Activated CD8-positive, alpha-beta memory T cell treated with anti-CD3 and anti-CD28 coated beads for 36 hours (primary cell): ENCODE data around the gene RSBN1L. TPM values are rescaled to one million over a fixed set of nuclear protein-coding genes. Genes with fewer than 3 reads are reported as not detected.
"Not testable (repeated sequence)": the region's sequence is repeated elsewhere in the genome, so short reads cannot be mapped to it uniquely, and the experiment has no call there.

ENCODE experiments used
- CTCF ChIA-PET: fragments of 350-600 bp; sonication (Branson Sonifier 250); formaldehyde crosslinking; loops from one replicate; lab custom pipeline; 2021; ENCODE audit warnings: antibody characterized with exemption; lab: Charles Lee
- POLR2A ChIA-PET: fragments of 350-600 bp; sonication (Branson Sonifier 250); formaldehyde crosslinking; loops from one replicate; lab custom pipeline; 2021; ENCODE audit warnings: antibody characterized with exemption; lab: Charles Lee
- total RNA-seq, 2 experiments: library from RNA; stranded (reverse); gene quantifications; one replicate each; pipeline ENCODE4 v1.2.3, GENCODE V29; 2021

RSBN1L gene
- total RNA-seq, 2 experiments from 2014 or later = 21.3 to 22.9 TPM

DNA sequence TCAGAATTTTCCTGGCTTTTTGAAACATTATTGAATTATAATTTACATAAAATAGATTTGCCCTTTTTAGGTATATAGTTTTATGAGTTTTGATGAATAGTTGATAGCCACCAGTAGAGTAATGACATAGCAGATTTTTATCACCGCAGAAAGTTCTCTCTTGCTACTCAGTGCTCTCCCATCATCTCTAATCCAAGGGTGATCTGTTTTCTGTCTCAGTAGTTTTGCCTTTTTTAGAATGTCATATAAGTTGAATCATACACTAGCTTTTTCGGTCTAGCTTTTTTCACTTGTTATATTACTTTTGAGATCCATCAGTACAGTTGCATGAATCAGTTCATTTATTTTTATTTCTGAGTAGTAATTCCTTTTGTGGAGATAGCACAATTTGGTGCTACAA is 17.9 kb downstream of the RSBN1L start:
- ChIA-PET CTCF (no interaction called here), POLR2A (no interaction called here)

DNA sequence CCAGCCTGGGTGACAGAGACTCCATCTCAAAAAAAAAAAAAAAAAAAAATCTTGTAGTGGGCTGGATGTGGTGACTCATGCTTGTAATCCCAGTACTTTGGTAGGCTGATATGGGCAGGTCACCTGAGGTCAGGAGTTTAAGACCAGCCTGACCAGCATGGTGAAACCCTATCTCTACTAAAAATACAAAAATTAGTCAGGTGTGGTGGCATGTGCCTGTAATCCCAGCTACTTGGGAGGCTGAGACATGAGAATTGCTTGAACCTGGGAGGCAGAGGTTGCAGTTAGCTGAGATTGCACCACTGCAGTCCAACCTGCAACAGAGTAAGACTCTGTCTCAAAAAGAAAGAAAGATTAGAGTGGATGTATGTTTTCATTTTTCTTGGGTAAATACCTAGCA is 18.7 kb downstream of the RSBN1L start:
- CTCF ChIA-PET = not testable (repeated sequence)

DNA sequence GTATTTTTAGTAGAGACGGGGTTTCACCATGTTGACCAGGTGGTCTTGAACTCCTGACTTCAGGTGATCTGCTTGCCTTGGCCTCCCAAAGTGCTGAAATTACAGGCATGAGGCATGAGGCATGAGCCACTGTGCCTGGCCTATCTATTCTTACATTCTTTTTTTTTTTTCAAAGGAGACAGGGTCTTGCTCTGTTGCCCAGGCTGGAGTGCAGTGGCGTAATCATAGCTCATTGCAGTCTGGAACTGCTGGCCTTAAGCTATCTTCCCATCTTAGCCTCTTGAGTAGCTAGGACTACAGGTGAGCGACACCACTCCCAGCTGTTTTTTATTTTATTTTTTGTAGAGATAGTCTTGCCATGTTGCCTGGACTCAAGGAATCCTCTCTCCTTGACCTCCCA is 20.5 kb downstream of the RSBN1L start:
- ChIA-PET CTCF (no interaction called here), POLR2A (no interaction called here)

More for the DNA sequence above, 18.7 kb downstream of the RSBN1L start:
- POLR2A ChIA-PET = not testable (repeated sequence)

GRCh38 chr7:77717566-77717965 is 21.3 kb downstream of the RSBN1L start:
- CTCF ChIA-PET, POLR2A ChIA-PET: not testable (repeated sequence)

GRCh38 chr7:77727527-77727926 is 31.3 kb downstream of the RSBN1L start:
- POLR2A ChIA-PET = no interaction called here
- CTCF ChIA-PET = no interaction called here

DNA sequence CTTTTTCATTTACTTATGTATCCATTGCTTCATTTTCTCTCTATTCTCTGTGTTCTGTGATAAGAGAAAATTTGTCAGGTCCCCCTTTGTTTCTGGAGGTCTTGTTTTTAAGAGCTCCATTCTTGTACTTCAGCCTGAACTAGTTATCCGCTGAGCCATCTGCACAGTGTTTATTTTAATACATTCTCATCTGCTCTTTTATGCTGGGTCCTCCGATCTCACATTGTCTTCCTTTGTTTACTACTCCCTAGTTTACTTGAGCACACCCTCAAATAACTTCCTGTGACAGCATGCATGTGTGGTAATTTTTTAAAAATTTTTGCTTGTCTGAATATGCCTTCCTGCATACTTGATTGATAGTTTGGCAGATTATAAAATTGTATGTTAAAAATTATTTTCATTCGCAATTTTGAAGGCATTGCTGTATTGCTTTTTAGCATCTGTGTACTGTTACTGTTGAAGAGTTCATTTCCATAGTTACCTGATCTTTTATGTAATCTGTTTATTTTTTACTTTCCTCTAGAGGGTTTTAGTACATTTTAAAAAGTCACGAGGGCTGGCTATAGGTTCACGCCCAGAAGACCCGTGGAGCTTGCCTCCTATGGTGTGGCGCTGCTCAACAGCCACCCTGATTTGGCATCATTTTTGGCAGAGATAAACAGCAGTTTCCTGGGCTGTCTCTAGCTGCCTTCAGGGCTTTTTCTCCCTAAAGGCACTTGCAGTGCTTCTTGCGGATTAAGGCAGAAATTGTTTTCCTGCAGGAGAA is 31.9 kb downstream of the RSBN1L start:
- CTCF ChIA-PET = no interaction called here
- POLR2A ChIA-PET = no interaction called here

DNA sequence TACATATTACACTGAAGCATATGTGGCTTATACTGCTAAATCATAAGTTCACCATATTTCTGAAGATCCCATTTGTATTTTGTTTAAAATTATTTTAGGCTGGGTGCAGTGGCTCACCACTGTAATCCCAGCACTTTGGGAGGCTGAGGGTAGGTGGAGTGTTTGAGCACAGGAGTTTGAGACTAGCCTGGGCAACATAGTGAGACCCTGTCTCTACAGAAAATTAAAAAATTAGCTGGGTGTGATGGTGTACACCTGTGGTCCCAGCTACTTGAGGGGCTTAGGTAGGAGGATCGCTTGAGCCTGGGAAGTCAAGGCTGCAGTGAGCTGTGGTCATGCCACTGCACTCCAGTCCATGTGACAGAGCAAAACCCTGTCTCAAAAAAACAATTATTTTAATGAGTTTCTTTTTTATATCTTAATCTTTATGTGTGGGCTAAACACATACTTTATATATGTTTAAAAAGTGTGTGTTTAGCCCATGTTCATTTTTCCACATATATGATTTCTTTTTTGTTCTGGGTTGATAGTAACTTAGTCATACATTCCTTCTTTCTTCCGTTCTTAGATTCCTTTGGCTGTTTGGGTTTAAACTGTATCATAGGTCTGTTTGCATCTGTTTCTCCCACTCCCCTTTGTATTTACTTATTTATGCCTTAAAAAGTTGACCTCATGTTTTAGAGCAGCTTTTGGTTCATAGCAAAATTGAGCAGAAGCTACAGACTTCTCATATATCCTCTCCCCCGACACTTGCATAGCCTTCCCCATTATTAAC is 33.5 kb downstream of the RSBN1L start:
- ChIA-PET POLR2A (no interaction called here), CTCF (interaction anchor here (0.6 kb wide), 1 partner anchor 210 kb away, joined by 3 read pairs; no protein-coding TSS in a partner anchor)

- POLR2A ChIA-PET = no interaction called here
- CTCF ChIA-PET = interaction anchor here (0.7 kb wide), 1 partner anchor 32 kb away, joined by 3 read pairs; no protein-coding TSS in a partner anchor
Measured at GRCh38 chr7:77731716-77732115, 35.5 kb downstream of the RSBN1L start.

GRCh38 chr7:77734659-77735421 is 38.6 kb downstream of the RSBN1L start:
- CTCF ChIA-PET = no interaction called here

DNA sequence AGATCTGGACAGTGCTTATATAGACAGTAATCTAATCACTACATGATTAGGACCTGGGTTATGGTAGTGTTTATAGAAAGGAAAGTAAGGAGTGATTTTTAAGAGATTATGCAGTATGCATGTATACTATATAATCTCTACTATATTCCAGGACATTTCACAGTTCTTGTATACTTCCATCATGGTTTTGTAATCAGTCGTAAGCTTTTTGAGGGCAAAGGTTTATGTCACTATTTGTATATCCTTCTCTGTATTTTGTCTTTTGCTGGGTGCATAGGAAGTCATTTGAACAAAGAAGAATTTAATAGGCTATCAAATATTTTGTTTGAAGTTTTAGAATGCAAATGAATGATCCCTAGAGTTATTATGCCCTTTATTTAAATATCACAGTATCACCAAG is 39.2 kb downstream of the RSBN1L start:
- ChIA-PET POLR2A (no interaction called here), CTCF (no interaction called here)

More at GRCh38 chr7:77734659-77735421, 38.6 kb downstream of the RSBN1L start:
- POLR2A ChIA-PET = no interaction called here

GRCh38 chr7:77736991-77737390 is 40.7 kb downstream of the RSBN1L start:
- ChIA-PET CTCF (interaction anchor here (1.4 kb wide), 1 partner anchor 40 kb away, joined by 3 read pairs; the partner anchor contains the start of gene RSBN1L), POLR2A (no interaction called here)

DNA sequence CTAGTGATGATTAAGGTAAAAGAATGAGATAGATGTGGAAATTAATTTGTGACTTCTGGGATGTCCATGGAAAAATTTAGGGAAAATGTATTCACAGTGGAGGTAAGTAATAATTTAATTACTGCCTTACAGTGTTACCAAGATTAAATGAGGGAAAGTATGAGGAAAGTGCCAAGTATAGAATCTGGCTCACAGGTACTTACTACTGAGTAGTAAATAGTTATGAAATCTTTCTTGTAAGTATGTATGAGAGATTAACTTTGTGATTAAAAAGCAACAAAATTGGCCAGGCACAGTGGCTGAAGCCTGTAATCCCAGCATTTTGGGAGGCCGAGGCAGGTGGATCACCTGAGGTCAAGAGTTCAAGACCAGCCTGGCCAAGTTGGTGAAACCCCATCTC is 42.1 kb downstream of the RSBN1L start:
- POLR2A ChIA-PET = no interaction called here
- CTCF ChIA-PET = no interaction called here

GRCh38 chr7:77738871-77739270 is 42.6 kb downstream of the RSBN1L start:
- ChIA-PET CTCF (no interaction called here), POLR2A (no interaction called here)

DNA sequence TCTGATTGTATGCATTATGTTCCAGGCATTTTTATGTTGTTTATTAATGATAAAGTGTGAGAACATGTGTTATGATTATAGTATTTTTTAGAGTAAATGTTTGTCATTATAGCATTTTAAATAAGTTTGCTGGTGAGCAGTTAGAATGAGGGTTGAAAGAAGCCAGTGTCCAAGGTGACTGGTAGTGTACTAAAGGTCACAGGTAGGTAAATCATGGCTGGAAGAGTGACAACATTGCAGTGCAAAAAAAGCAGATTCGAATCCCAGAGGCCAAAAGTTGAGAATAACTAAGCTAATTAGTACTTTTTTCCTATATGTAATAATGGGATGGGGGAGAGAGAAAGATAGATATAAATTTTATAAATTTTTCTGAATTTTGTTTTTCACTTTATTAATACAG is 44.0 kb downstream of the RSBN1L start:
- CTCF ChIA-PET = interaction anchor here (0.8 kb wide), 1 partner anchor 17 kb away, joined by 3 read pairs; no protein-coding TSS in a partner anchor
- POLR2A ChIA-PET = no interaction called here

DNA sequence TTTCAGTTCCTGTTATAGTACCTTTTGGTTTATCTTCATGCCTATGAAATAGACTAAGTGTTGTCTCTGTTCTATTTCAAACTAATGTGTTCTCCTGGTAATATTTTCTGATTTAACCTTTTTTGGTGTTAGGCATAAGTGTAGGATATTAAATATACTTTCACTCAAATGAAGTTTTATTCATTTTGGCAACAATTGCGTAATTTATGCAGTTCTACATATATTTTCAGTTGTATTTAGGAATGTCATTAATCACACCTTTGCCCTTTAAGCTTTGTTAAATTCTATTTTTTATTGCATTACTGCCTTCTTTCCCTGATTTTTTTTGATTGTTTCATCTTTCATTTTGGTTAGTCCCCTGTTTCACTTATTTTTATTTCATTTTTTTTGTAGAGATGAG is 47.3 kb downstream of the RSBN1L start:
- POLR2A ChIA-PET = no interaction called here
- CTCF ChIA-PET = interaction anchor here (0.9 kb wide), 1 partner anchor 93 kb away, joined by 3 read pairs; no protein-coding TSS in a partner anchor

DNA sequence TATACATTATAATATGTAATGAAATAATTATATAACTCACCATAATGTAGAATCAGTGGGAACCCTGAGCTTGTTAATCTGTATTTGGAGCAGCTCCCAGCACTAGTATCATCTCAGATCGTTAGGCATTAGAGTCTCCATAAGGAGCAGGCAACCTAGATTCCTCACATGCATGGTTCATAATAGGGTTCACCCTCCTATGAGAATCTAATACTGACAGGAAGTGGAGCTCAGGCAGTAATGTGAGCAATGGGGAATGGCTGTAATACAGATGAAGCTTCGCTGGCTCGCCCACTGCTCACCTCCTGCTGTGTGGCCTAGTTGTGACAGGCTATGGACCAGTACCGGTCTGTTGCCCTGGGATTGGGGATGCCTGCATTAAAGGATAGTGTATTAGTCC is 49.5 kb downstream of the RSBN1L start:
- ChIA-PET POLR2A (no interaction called here), CTCF (interaction anchor here (0.6 kb wide), 1 partner anchor 201 kb away, joined by 4 read pairs; no protein-coding TSS in a partner anchor)

- ChIA-PET POLR2A (no interaction called here), CTCF (interaction anchor here (0.6 to 1.0 kb wide), 2 partner anchors 14 to 107 kb away, joined by 3 read pairs; no protein-coding TSS in a partner anchor)
Measured at GRCh38 chr7:77746164-77746823, 50.0 kb downstream of the RSBN1L start.

DNA sequence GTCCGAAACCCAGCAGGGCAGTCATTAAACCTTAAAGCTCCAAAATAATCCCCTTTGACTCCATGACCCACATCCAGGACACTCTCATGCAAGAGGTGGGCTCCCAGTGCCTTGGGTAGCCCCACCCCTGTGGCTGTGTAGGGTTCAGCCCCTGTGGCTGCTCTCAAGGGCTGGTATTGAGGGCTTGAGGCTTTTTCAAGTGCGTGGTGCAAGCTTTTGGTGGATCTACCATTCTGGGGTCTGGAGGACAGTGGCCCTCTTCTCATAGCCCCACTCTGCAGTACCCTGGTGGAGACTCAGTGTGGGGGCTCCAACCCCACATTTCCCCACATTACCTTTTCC is 50.5 kb downstream of the RSBN1L start:
- ChIA-PET CTCF (interaction anchor here (0.6 to 1.0 kb wide), 2 partner anchors 13 to 107 kb away, joined by 3 read pairs; no protein-coding TSS in a partner anchor), POLR2A (no interaction called here)

GRCh38 chr7:77747178-77747577 is 50.9 kb downstream of the RSBN1L start:
- ChIA-PET POLR2A (no interaction called here), CTCF (interaction anchor here (1.0 kb wide), 1 partner anchor 13 kb away, joined by 3 read pairs; no protein-coding TSS in a partner anchor)
